Esophagus squamous epithelium (tissue), 5 donors: Measurements from ENCODE around the gene TUBB2B. TPM values are rescaled to one million over a fixed set of nuclear protein-coding genes. Genes with fewer than 3 reads are reported as not detected.

Source experiments
- DNase-seq: peaks from one replicate; lab custom pipeline; 2025; lab: John Stamatoyannopoulos, UW
- H3K27ac ChIP-seq, 4 donors: fragments of 200-600 bp; sonication (generic); one replicate each; pipeline ENCODE4 v1.5.1; 2016 to 2019; ENCODE audit warnings: mild to moderate bottlenecking in 1 of 4
- H3K27me3 ChIP-seq, 4 donors: fragments of 200-600 bp; sonication (generic); 1 replicate in 3 of 4; 2 replicates in 1 of 4; pipeline versions ENCODE4 v1.5.1 to v1.6.0; 2017 to 2021; ENCODE audit warnings: antibody characterized with exemption in 1 of 4
- H3K36me3 ChIP-seq, 3 donors: fragments of 200-600 bp; sonication (generic); one replicate each; pipeline ENCODE4 v1.5.1; 2016 to 2019
- H3K4me1 ChIP-seq, 3 donors: fragments of 200-600 bp; sonication (generic); one replicate each; pipeline ENCODE4 v1.5.1; 2017 to 2019
- H3K4me3 ChIP-seq, 4 donors: fragments of 200-600 bp; sonication (generic); 1 replicate in 3 of 4; 2 replicates in 1 of 4; pipeline ENCODE4 v1.5.1; 2016 to 2019; ENCODE audit warnings: mild to moderate bottlenecking in 2 of 4, moderate library complexity in 1 of 4
- H3K9me3 ChIP-seq, 3 donors: fragments of 200-600 bp; sonication (generic); one replicate each; pipeline ENCODE4 v1.5.1; 2016 to 2019
- CTCF ChIP-seq, 6 experiments: fragments of 450-650 bp in 4 of 6; fragments of 200-600 bp in 2 of 6; sonication (generic) in 2 of 6; IDR thresholded peaks; one replicate each; pipeline ENCODE4 v1.5.1; 2016 to 2019; ENCODE audit warnings: antibody characterized with exemption in 6 of 6, mild to moderate bottlenecking in 4 of 6, moderate library complexity in 4 of 6
- POLR2A ChIP-seq, 4 donors: fragments of 450-650 bp; IDR thresholded peaks; one replicate each; pipeline ENCODE4 v1.6.1; 2017; ENCODE audit warnings: antibody characterized with exemption in 4 of 4, mild to moderate bottlenecking in 4 of 4, moderate library complexity in 3 of 4
- WGBS, 2 donors: methylation state at CpG; one replicate each; pipeline ENCODE4 v1.1.5; 2018; 5-methylcytosine and 5-hydroxymethylcytosine counted together
- intact Hi-C: fragments of 100-400 bp; cut with DNase I; formaldehyde crosslinking; loops from one replicate; pipeline ENCODE4 v1.15.0; 2022
- total RNA-seq, 4 donors: library from RNA; depleted of rRNA; stranded (reverse); fragments of >200 nt; gene quantifications; one replicate each; pipeline ENCODE4 v1.1.0, GENCODE V29; 2016
- donor health status: DM: yes; HTN: yes; CAD: no.

Gene TUBB2B
- total RNA-seq, 4 donors from 2014 or later = 1.6 to 5.0 (median 3.2) TPM

DNA sequence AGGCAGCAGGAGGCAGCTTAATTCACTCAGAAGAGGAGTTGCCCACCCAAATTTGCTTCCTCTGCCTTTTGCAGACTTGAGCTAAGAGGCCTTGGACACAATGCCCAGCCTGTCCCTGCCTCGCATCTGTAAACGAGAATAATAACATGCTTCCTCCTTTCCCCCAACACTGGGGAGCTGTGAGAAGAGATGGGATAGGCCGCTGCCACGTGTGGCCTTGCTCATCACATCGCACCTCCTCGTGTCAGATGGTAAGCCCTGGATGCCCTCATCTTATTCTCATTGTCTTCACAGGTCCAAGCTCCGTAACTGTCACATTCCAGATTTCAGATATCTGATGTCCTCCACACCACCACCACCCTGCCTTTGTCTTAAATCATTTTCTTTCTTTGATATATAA is 13.1 kb upstream of the TUBB2B start:
- no peaks in the 10 kb centered on the region for H3K4me1 ChIP-seq
- no peak overlapping the region for H3K4me3 ChIP-seq
- peaks cover 0 to 20% (median 0%) of the 10 kb centered on the region in 4 donors for H3K27me3 ChIP-seq
- TF ChIP-seq POLR2A (IDR thresholded peaks at IDR 0.05) (no peak), CTCF (IDR thresholded peaks at IDR 0.05) (no peak)
- H3K9me3 ChIP-seq = no peaks in the 10 kb centered on the region
- no peaks in the 10 kb centered on the region for H3K36me3 ChIP-seq
- intact Hi-C loops = no loop called here
- WGBS, 2 donors = 78 to 92% methylated on average over 7 of the region's 7 CpGs
- DNase-seq = no peak
- H3K27ac ChIP-seq = no peak overlapping the region

GRCh38 chr6:3239110-3239830 is 11.8 kb upstream of the TUBB2B start:
- Histone ChIP-seq H3K4me1 (no peaks in the 10 kb centered on the region), H3K9me3 (no peaks in the 10 kb centered on the region), H3K4me3 (no peak overlapping the region), H3K36me3 (no peaks in the 10 kb centered on the region), H3K27ac (no peak overlapping the region), H3K27me3 (peaks cover 0 to 33% (median 0%) of the 10 kb centered on the region in 4 donors)
- intact Hi-C loops = no loop called here
- DNase-seq = no peak
- 73 to 75% methylated on average over 7 to 9 of the region's 13 CpGs for WGBS, 2 donors
- TF ChIP-seq CTCF (IDR thresholded peaks at IDR 0.05) (peak in 4 of 6 experiments; percentile 10 to 40 (median 13)), POLR2A (IDR thresholded peaks at IDR 0.05) (no peak)

- WGBS, 2 donors = 60 to 79% methylated on average over 20 to 24 of the region's 24 CpGs
Measured at GRCh38 chr6:3237761-3238662, 10.6 kb upstream of the TUBB2B start.

DNA sequence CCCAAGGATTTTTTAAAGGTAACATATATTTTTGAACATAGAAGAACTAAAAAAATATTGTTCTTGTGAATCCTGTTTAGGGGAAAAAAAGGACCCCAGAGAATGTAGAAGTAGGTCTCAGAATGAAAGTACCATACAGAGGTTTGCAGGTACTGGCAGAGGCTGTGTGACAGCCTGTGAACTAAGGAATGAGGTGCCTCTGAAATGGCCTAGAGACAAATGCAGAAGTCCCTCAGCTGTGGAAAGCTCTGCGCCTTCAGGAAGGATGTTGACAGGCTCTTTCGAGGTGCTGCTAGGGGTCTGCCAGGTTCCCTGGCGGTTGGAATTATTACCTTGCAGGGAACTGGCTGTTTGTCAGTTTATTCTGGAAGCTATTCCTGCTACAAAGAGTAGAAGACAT is 8.6 kb upstream of the TUBB2B start:
- H3K4me1 ChIP-seq = peaks cover 0 to 15% (median 6%) of the 10 kb centered on the region in 3 donors
- H3K9me3 ChIP-seq = no peaks in the 10 kb centered on the region
- intact Hi-C loops = no loop called here
- H3K27me3 ChIP-seq = peaks cover 0 to 66% (median 7%) of the 10 kb centered on the region in 4 donors
- H3K27ac ChIP-seq = no peak overlapping the region
- TF ChIP-seq POLR2A (IDR thresholded peaks at IDR 0.05) = no peak
- TF ChIP-seq CTCF (IDR thresholded peaks at IDR 0.05) = no peak
- WGBS, 2 donors = 74 to 77% methylated on average over 3 of the region's 3 CpGs
- DNase-seq = no peak
- no peak overlapping the region for H3K4me3 ChIP-seq
- no peaks in the 10 kb centered on the region for H3K36me3 ChIP-seq

More at GRCh38 chr6:3237761-3238662, 10.6 kb upstream of the TUBB2B start:
- Histone ChIP-seq H3K4me3 (no peak overlapping the region), H3K4me1 (no peaks in the 10 kb centered on the region), H3K27ac (no peak overlapping the region), H3K36me3 (no peaks in the 10 kb centered on the region), H3K27me3 (peaks cover 0 to 46% (median 0%) of the 10 kb centered on the region in 4 donors), H3K9me3 (no peaks in the 10 kb centered on the region)
- TF ChIP-seq CTCF (IDR thresholded peaks at IDR 0.05) (no peak), POLR2A (IDR thresholded peaks at IDR 0.05) (no peak)
- intact Hi-C loops = no loop called here
- no peak for DNase-seq

- Histone ChIP-seq H3K9me3 (no peaks in the 10 kb centered on the region), H3K4me3 (no peak overlapping the region), H3K27ac (no peak overlapping the region), H3K36me3 (no peaks in the 10 kb centered on the region), H3K4me1 (peaks cover 0 to 20% (median 7%) of the 10 kb centered on the region in 3 donors), H3K27me3 (peaks cover 0 to 71% (median 10%) of the 10 kb centered on the region in 4 donors)
- intact Hi-C loops = no loop called here
- 85% methylated on average over 2 of the region's 2 CpGs for WGBS, 2 donors
- no peak for DNase-seq
- TF ChIP-seq POLR2A (IDR thresholded peaks at IDR 0.05) (no peak), CTCF (IDR thresholded peaks at IDR 0.05) (no peak)
Measured at GRCh38 chr6:3235486-3235885, 8.0 kb upstream of the TUBB2B start.
